SH-SY5Y (cell line): ENCODE results near the gene PTPN4.

Source experiments
- GATA2 ChIP-seq: IDR thresholded peaks from 2 replicates; pipeline ENCODE4 v1.6.1; 2011; ENCODE audit warnings: mild to moderate bottlenecking, low read depth, low read length
- GATA3 ChIP-seq: IDR thresholded peaks from 2 replicates; pipeline ENCODE4 v1.6.1; 2011; ENCODE audit warnings: low read depth, mild to moderate bottlenecking, low read length, moderate library complexity

- TF ChIP-seq GATA2 (no peak), GATA3 (no peak)
Measured at GRCh38 chr2:119810049-119810630, 50.4 kb downstream of the PTPN4 start.
